Erythroblast (primary cell): Measurements from ENCODE around the gene DDX41.

Source experiments
- DNase-seq, 2 experiments: peaks; one replicate each; lab custom pipeline; 2025; lab: John Stamatoyannopoulos, UW
- GATA1 ChIP-seq: IDR thresholded peaks from 2 replicates; pipeline ENCODE4 v1.6.1; 2011; ENCODE audit warnings: low read depth, mild to moderate bottlenecking, control low read depth, low read length, moderate library complexity
- POLR2A ChIP-seq: IDR thresholded peaks from 2 replicates; pipeline ENCODE4 v1.6.1; 2011; ENCODE audit warnings: mild to moderate bottlenecking, low read length

Gene DDX41

GRCh38 chr5:177514541-177514940, 2.2 kb downstream of the DDX41 start:
- TF ChIP-seq GATA1: no peak
- no peak for TF ChIP-seq POLR2A
- no peak for DNase-seq

- TF ChIP-seq POLR2A (no peak), GATA1 (no peak)
- DNase-seq: no peak
Observed at GRCh38 chr5:177513500-177513899, 3.3 kb downstream of the DDX41 start.

GRCh38 chr5:177512736-177513380, 3.9 kb downstream of the DDX41 start:
- no peak for DNase-seq
- no peak for TF ChIP-seq POLR2A

- DNase-seq: no peak
- TF ChIP-seq POLR2A: no peak
Observed at GRCh38 chr5:177511796-177512675, 4.7 kb downstream of the DDX41 start.

GRCh38 chr5:177511181-177511580, 5.6 kb downstream of the DDX41 start:
- DNase-seq: no peak
- TF ChIP-seq POLR2A (no peak), GATA1 (no peak)

GRCh38 chr5:177510567-177511053, 6.2 kb downstream of the DDX41 start:
- no peak for DNase-seq
- TF ChIP-seq POLR2A: no peak
- no peak for TF ChIP-seq GATA1

- peak; percentile 30 to 42 for DNase-seq
- TF ChIP-seq GATA1 (no peak), POLR2A (no peak)
Observed at GRCh38 chr5:177509991-177510566, 6.7 kb downstream of the DDX41 start.

GRCh38 chr5:177509381-177509951, 7.3 kb downstream of the DDX41 start, which contains the start of gene DOK3:
DOK3 (minus strand) TSS chr5:177509826; CDS start chr5:177509540, 286 bp downstream.
- TF ChIP-seq GATA1 (no peak), POLR2A (no peak)
- peak; percentile 58 to 67 for DNase-seq

GRCh38 chr5:177508837-177509236, 7.9 kb downstream of the DDX41 start:
- TF ChIP-seq GATA1 (no peak), POLR2A (peak; percentile 20)
- DNase-seq: peak; percentile 72 to 84

GRCh38 chr5:177508221-177508611, 8.5 kb downstream of the DDX41 start:
- no peak for DNase-seq
- TF ChIP-seq GATA1 (no peak), POLR2A (no peak)

- TF ChIP-seq POLR2A: no peak
- TF ChIP-seq GATA1: no peak
- DNase-seq: peak in 1 of 2 experiments; percentile 47
Observed at GRCh38 chr5:177507596-177508220, 9.1 kb downstream of the DDX41 start.

GRCh38 chr5:177507165-177507564, 9.6 kb downstream of the DDX41 start:
- TF ChIP-seq GATA1 (no peak), POLR2A (no peak)
- DNase-seq: peak; percentile 55 to 75

GRCh38 chr5:177505075-177505474, 11.7 kb downstream of the DDX41 start:
- no peak for DNase-seq
- TF ChIP-seq POLR2A: no peak
- TF ChIP-seq GATA1: no peak
